Esophagus squamous epithelium (tissue), 5 donors: Measurements from ENCODE around the gene THOC6. TPM values are rescaled to one million over a fixed set of nuclear protein-coding genes. Genes with fewer than 3 reads are reported as not detected.
"Not testable (repeated sequence)": the region's sequence is repeated elsewhere in the genome, so short reads cannot be mapped to it uniquely, and the experiment has no call there.

Experiments used
- DNase-seq: peaks from one replicate; lab custom pipeline; 2025; lab: John Stamatoyannopoulos, UW
- H3K27ac ChIP-seq, 4 donors: fragments of 200-600 bp; sonication (generic); one replicate each; pipeline ENCODE4 v1.5.1; 2016 to 2019; ENCODE audit warnings: mild to moderate bottlenecking in 1 of 4
- H3K27me3 ChIP-seq, 4 donors: fragments of 200-600 bp; sonication (generic); 1 replicate in 3 of 4; 2 replicates in 1 of 4; pipeline versions ENCODE4 v1.5.1 to v1.6.0; 2017 to 2021; ENCODE audit warnings: antibody characterized with exemption in 1 of 4
- H3K36me3 ChIP-seq, 3 donors: fragments of 200-600 bp; sonication (generic); one replicate each; pipeline ENCODE4 v1.5.1; 2016 to 2019
- H3K4me1 ChIP-seq, 3 donors: fragments of 200-600 bp; sonication (generic); one replicate each; pipeline ENCODE4 v1.5.1; 2017 to 2019
- H3K4me3 ChIP-seq, 4 donors: fragments of 200-600 bp; sonication (generic); 1 replicate in 3 of 4; 2 replicates in 1 of 4; pipeline ENCODE4 v1.5.1; 2016 to 2019; ENCODE audit warnings: mild to moderate bottlenecking in 2 of 4, moderate library complexity in 1 of 4
- H3K9me3 ChIP-seq, 3 donors: fragments of 200-600 bp; sonication (generic); one replicate each; pipeline ENCODE4 v1.5.1; 2016 to 2019
- CTCF ChIP-seq, 6 experiments: fragments of 450-650 bp in 4 of 6; fragments of 200-600 bp in 2 of 6; sonication (generic) in 2 of 6; IDR thresholded peaks; one replicate each; pipeline ENCODE4 v1.5.1; 2016 to 2019; ENCODE audit warnings: antibody characterized with exemption in 6 of 6, mild to moderate bottlenecking in 4 of 6, moderate library complexity in 4 of 6
- POLR2A ChIP-seq, 4 donors: fragments of 450-650 bp; IDR thresholded peaks; one replicate each; pipeline ENCODE4 v1.6.1; 2017; ENCODE audit warnings: antibody characterized with exemption in 4 of 4, mild to moderate bottlenecking in 4 of 4, moderate library complexity in 3 of 4
- WGBS, 2 donors: methylation state at CpG; one replicate each; pipeline ENCODE4 v1.1.5; 2018; 5-methylcytosine and 5-hydroxymethylcytosine counted together
- intact Hi-C: fragments of 100-400 bp; cut with DNase I; formaldehyde crosslinking; loops from one replicate; pipeline ENCODE4 v1.15.0; 2022
- total RNA-seq, 4 donors: library from RNA; depleted of rRNA; stranded (reverse); fragments of >200 nt; gene quantifications; one replicate each; pipeline ENCODE4 v1.1.0, GENCODE V29; 2016
- donor health status: DM: yes; HTN: yes; CAD: no.

The THOC6 gene
- total RNA-seq, 4 donors from 2014 or later, result 17.4 to 27.9 (median 25.8) TPM

GRCh38 chr16:3071655-3072054, 47.8 kb downstream of the THOC6 start:
- Histone ChIP-seq H3K4me1 (peaks cover 0 to 30% (median 7%) of the 10 kb centered on the region in 3 donors), H3K4me3 (no peak overlapping the region), H3K9me3 (no peaks in the 10 kb centered on the region), H3K36me3 (no peaks in the 10 kb centered on the region), H3K27me3 (peaks cover 0 to 5% (median 0%) of the 10 kb centered on the region in 4 donors), H3K27ac (no peak overlapping the region)
- 79 to 85% methylated on average over 6 to 7 of the region's 7 CpGs for WGBS, 2 donors
- intact Hi-C loops, result no loop called here
- DNase-seq, result no peak
- TF ChIP-seq CTCF (IDR thresholded peaks at IDR 0.05), result no peak
- no peak for TF ChIP-seq POLR2A (IDR thresholded peaks at IDR 0.05)

- H3K9me3 ChIP-seq, intact Hi-C loops, H3K4me3 ChIP-seq, H3K27me3 ChIP-seq, H3K27ac ChIP-seq, H3K36me3 ChIP-seq, DNase-seq: not testable (repeated sequence)
- WGBS, 2 donors, result 82% methylated on average over 2 of the region's 4 CpGs; no CpG with 5 or more reads in 1 of the 2 donors
- H3K4me1 ChIP-seq, result peaks cover 0 to 30% (median 7%) of the 10 kb centered on the region in 3 donors
Measured at GRCh38 chr16:3072148-3072547, 48.3 kb downstream of the THOC6 start.

GRCh38 chr16:3072576-3073263, 48.9 kb downstream of the THOC6 start:
- H3K4me3 ChIP-seq, H3K27ac ChIP-seq: not testable (repeated sequence)
- 66 to 72% methylated on average over 8 to 9 of the region's 18 CpGs for WGBS, 2 donors

GRCh38 chr16:3073448-3073847, 49.6 kb downstream of the THOC6 start:
- Histone ChIP-seq H3K4me3 (no peak overlapping the region), H3K9me3 (no peaks in the 10 kb centered on the region), H3K27ac (no peak overlapping the region), H3K4me1 (peaks cover 0 to 20% (median 0%) of the 10 kb centered on the region in 3 donors), H3K27me3 (peaks cover 0 to 5% (median 0%) of the 10 kb centered on the region in 4 donors), H3K36me3 (no peaks in the 10 kb centered on the region)
- 85 to 91% methylated on average over 7 of the region's 7 CpGs for WGBS, 2 donors
- no peak for TF ChIP-seq POLR2A (IDR thresholded peaks at IDR 0.05)
- no peak for TF ChIP-seq CTCF (IDR thresholded peaks at IDR 0.05)
- intact Hi-C loops, result no loop called here
- no peak for DNase-seq

More at GRCh38 chr16:3072576-3073263, 48.9 kb downstream of the THOC6 start:
- H3K36me3 ChIP-seq, H3K27me3 ChIP-seq, DNase-seq, intact Hi-C loops, H3K9me3 ChIP-seq: not testable (repeated sequence)
- H3K4me1 ChIP-seq, result peaks cover 0 to 27% (median 7%) of the 10 kb centered on the region in 3 donors

- peaks cover 0 to 12% (median 0%) of the 10 kb centered on the region in 4 donors for H3K27me3 ChIP-seq
- WGBS, 2 donors, result 53 to 57% methylated on average over 9 of the region's 9 CpGs
- no peak for DNase-seq
- H3K36me3 ChIP-seq, result no peaks in the 10 kb centered on the region
- H3K27ac ChIP-seq, result peak overlapping the region; percentile 38 to 55 (median 47)
- H3K4me3 ChIP-seq, result no peak overlapping the region
- intact Hi-C loops, result no loop called here
- no peak for TF ChIP-seq POLR2A (IDR thresholded peaks at IDR 0.05)
- TF ChIP-seq CTCF (IDR thresholded peaks at IDR 0.05), result no peak
- peaks cover 0 to 18% (median 0%) of the 10 kb centered on the region in 3 donors for H3K4me1 ChIP-seq
- H3K9me3 ChIP-seq, result no peaks in the 10 kb centered on the region
Measured at GRCh38 chr16:3074860-3075522, 51.2 kb downstream of the THOC6 start.

- no peaks in the 10 kb centered on the region for H3K9me3 ChIP-seq
- no peak for DNase-seq
- peaks cover 0 to 18% (median 0%) of the 10 kb centered on the region in 3 donors for H3K4me1 ChIP-seq
- peak overlapping the region; percentile 38 to 55 (median 47) for H3K27ac ChIP-seq
- intact Hi-C loops, result no loop called here
- H3K4me3 ChIP-seq, result no peak overlapping the region
- TF ChIP-seq CTCF (IDR thresholded peaks at IDR 0.05) (no peak), POLR2A (IDR thresholded peaks at IDR 0.05) (no peak)
- H3K36me3 ChIP-seq, result no peaks in the 10 kb centered on the region
- H3K27me3 ChIP-seq, result peaks cover 0 to 12% (median 0%) of the 10 kb centered on the region in 4 donors
- WGBS, 2 donors, result 67% methylated on average over 1 to 2 of the region's 10 CpGs
Measured at GRCh38 chr16:3075523-3075915, 51.7 kb downstream of the THOC6 start.

- H3K27me3 ChIP-seq, result peaks cover 0 to 17% (median 0%) of the 10 kb centered on the region in 4 donors
- intact Hi-C loops, H3K4me3 ChIP-seq, DNase-seq, H3K36me3 ChIP-seq, H3K9me3 ChIP-seq: not testable (repeated sequence)
- WGBS, 2 donors, result 73 to 88% methylated on average over 6 of the region's 6 CpGs
- H3K27ac ChIP-seq, result peak overlapping the region; percentile 38 to 69 (median 47)
- H3K4me1 ChIP-seq, result peaks cover 0 to 18% (median 0%) of the 10 kb centered on the region in 3 donors
Measured at GRCh38 chr16:3075946-3076345, 52.1 kb downstream of the THOC6 start.
